ENCODE results near the gene ITGAL. TPM values are rescaled to one million over a fixed set of nuclear protein-coding genes. Genes with fewer than 3 reads are reported as not detected.

ITGAL gene
- total RNA-seq, 2 donors from 2014 or later = 1.3 to 9.2 TPM

- H3K4me1 ChIP-seq = peaks cover 23% of the 10 kb centered on the region
- no peaks in the 10 kb centered on the region for H3K36me3 ChIP-seq (replicated peaks in 1 of 2; ENCODE audit: insufficient read depth in 1 of 2, low read depth in 2 of 2)
- TF ChIP-seq CTCF (IDR thresholded peaks at IDR 0.05) (peak in 1 of 7 experiments; percentile 7), POLR2A (IDR thresholded peaks at IDR 0.05) (no peak)
- ATAC-seq (peak; percentile 3), DNase-seq (no peak)
- no peaks in the 10 kb centered on the region for H3K9me3 ChIP-seq
- H3K27ac ChIP-seq = peak overlapping the region; percentile 40 to 76 (median 54)
- no peaks in the 10 kb centered on the region for H3K27me3 ChIP-seq
- intact Hi-C loops (cut with DNase I) = loop anchor here (5.0 kb wide), 1 partner anchor 92 kb away; no protein-coding TSS in a partner anchor
- no peak overlapping the region for H3K4me3 ChIP-seq
- WGBS, 2 donors = 54 to 57% methylated on average over 8 to 19 of the region's 19 CpGs
Observed at GRCh38 chr16:30430428-30430970, 42.0 kb upstream of the ITGAL start.

- Histone ChIP-seq H3K9me3 (no peaks in the 10 kb centered on the region), H3K27ac (no peak overlapping the region), H3K4me1 (peaks cover 15% of the 10 kb centered on the region), H3K4me3 (no peak overlapping the region), H3K36me3 (replicated peaks in 1 of 2; ENCODE audit: insufficient read depth in 1 of 2, low read depth in 2 of 2) (no peaks in the 10 kb centered on the region), H3K27me3 (no peaks in the 10 kb centered on the region)
- intact Hi-C loops (cut with DNase I) = loop anchor here (5.0 kb wide), 1 partner anchor 87 kb away; no protein-coding TSS in a partner anchor
- TF ChIP-seq CTCF (IDR thresholded peaks at IDR 0.05) = no peak
- no peak for TF ChIP-seq POLR2A (IDR thresholded peaks at IDR 0.05)
- WGBS, 2 donors = 39 to 54% methylated on average over 4 of the region's 4 CpGs
- DNase-seq (no peak), ATAC-seq (no peak)
Observed at GRCh38 chr16:30434852-30435251, 37.7 kb upstream of the ITGAL start.

- intact Hi-C loops (cut with DNase I) = no loop called here
- H3K9me3 ChIP-seq = no peaks in the 10 kb centered on the region
- TF ChIP-seq CTCF (IDR thresholded peaks at IDR 0.05) (no peak), POLR2A (IDR thresholded peaks at IDR 0.05) (no peak)
- 12 to 27% methylated on average over 3 of the region's 3 CpGs for WGBS, 2 donors
- H3K27me3 ChIP-seq = no peaks in the 10 kb centered on the region
- no peak overlapping the region for H3K4me3 ChIP-seq
- H3K27ac ChIP-seq = peak overlapping the region in 1 of 4 donors; percentile 25
- ATAC-seq (peak; percentile 30), DNase-seq (peak in 2 of 4 donors; percentile 12 to 27)
- H3K36me3 ChIP-seq (replicated peaks in 1 of 2; ENCODE audit: insufficient read depth in 1 of 2, low read depth in 2 of 2) = no peaks in the 10 kb centered on the region
- H3K4me1 ChIP-seq = peaks cover 9% of the 10 kb centered on the region
Observed at GRCh38 chr16:30437511-30438046, 35.0 kb upstream of the ITGAL start.

- intact Hi-C loops (cut with DNase I) = no loop called here
- TF ChIP-seq CTCF (IDR thresholded peaks at IDR 0.05) (no peak), POLR2A (IDR thresholded peaks at IDR 0.05) (no peak)
- no peak for DNase-seq
- Histone ChIP-seq H3K9me3 (no peaks in the 10 kb centered on the region), H3K36me3 (replicated peaks in 1 of 2; ENCODE audit: insufficient read depth in 1 of 2, low read depth in 2 of 2) (no peaks in the 10 kb centered on the region), H3K4me3 (no peak overlapping the region), H3K27ac (no peak overlapping the region), H3K27me3 (no peaks in the 10 kb centered on the region), H3K4me1 (peaks cover 19% of the 10 kb centered on the region)
- no peak for ATAC-seq
- WGBS, 2 donors = 87% methylated on average over 5 of the region's 5 CpGs
Observed at GRCh38 chr16:30438835-30439234, 33.7 kb upstream of the ITGAL start.
